Dedifferentiated amniotic fluid mesenchymal stem cell (primary cell): Measurements from ENCODE around the gene C1orf116.

Experiments
- DNase-seq: peaks from one replicate; pipeline ENCODE4 v3.0.0-alpha.2; 2016; ENCODE audit errors: extremely low spot score

C1orf116 gene

DNA sequence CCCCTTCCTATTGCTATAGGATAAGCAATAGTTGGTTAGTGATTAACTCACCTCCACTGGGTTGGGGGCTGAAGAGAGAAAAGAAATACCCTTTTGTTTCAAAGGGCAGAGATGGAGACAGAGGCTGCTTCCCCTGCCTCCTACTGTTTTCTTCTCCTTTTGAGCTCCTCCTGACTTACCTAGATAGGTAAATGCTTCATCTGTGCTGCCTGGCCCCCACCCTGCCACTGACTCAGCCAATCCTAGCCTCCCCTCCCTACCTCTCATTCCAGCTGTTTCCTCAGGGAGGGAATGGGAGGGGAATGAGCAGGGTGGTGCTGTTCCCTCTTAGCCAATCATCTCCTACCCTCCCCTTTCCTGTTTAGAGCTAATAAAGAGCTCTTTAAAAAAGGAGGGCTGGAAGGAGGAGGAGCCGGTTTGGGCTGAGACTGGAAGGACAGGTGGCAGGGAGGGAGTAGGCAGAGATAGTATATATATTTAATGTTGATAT is at the start of gene C1orf116:
Gene C1orf116, minus strand, starts transcription at position 229 of the 490 bp plus-strand sequence. CDS start 5,158 bp downstream, outside the sequence.
- DNase-seq: no peak

DNA sequence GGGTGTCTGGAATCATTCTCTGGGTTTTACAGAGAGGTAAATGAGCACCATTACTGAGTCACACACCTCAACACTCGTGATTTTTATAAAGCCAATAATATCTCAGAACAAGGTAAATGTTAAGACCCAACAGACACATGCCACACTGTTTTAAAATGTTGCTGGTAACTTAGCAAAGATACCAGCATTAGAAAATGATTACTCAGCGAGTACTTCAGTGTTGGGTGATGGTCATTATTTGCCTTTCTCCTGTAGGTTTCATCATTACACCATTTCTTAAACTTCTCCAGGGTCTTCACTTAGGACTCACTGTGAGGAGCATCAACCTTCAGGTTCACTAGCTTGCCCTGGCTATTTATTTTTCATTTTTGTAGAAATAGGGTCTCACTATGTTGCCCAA is 49.2 kb upstream of the C1orf116 start:
- no peak for DNase-seq

- DNase-seq: no peak
Measured at GRCh38 chr1:207081088-207081487, 48.5 kb upstream of the C1orf116 start.

DNA sequence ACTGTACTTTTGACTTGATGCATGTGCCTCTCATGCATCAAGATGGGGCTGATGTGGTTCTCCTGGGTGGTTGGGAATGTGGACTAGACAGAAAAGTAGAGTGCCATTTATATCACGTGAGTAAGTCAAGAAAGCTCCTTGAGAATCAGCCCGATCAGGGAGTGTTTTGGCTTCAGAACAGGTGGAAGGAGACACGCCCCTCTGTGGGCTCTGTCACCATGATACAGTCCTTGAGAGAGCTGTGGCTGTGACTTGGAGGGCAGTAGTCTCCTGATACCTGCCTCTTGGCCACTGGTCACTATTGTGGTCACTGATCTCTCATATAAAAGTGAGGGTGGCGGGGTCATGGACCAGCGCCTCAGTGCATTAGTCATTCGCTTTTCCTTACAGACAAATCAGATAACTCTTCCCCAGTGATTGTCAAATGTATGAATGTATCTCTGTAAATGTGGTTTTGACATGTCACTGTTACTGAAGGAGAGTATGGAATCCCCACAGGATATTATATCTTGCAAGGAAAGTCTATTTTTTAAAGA is 47.2 kb upstream of the C1orf116 start:
- DNase-seq: no peak

DNA sequence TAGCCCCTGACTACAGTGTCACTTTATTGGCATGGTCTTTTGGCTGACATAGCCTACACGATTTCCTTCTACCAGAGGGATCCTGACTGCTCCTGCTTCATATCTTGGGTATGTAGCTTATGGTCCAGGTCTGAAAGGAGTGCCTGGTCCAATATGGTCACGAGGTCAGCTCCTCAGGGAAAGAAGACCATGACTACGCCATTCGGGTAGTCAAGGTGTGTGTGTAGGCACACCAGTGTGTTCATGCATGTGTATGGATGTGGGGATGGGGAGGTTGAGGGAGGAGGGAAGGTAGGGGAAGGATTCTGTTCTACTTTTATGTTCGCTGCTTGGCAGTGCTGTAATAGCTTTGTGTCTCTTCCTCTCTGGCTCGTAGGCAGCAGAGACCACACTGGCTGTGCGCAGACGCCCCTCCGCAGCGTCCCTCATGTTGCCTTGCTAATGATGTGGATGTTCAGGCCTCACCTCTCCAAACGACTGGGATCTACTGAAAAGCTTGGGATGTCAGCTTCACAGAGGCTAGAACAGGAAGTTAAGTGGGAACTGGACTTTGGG is 46.1 kb upstream of the C1orf116 start:
- DNase-seq: no peak

- peak; percentile 70 for DNase-seq
Measured at GRCh38 chr1:207077470-207078377, 45.2 kb upstream of the C1orf116 start.

DNA sequence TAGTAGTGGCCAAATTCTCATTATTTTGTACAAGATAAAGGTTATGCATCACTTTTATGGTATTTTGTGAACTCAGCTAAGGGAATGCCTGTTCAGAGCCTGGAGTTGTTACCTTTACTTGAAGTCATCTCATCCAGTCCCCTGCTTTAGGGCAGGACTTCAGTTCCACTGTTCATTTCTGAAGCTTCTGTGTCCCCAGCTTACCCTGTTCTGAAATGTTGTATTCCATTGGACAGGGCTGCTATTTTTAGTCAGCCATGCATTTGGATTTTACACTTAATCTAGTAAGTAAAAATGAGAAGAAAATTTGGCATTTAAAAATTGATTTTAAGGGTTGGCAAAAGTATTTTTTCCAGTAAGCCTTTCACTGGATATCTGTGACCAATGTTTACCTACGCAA is 44.5 kb upstream of the C1orf116 start:
- no peak for DNase-seq

DNA sequence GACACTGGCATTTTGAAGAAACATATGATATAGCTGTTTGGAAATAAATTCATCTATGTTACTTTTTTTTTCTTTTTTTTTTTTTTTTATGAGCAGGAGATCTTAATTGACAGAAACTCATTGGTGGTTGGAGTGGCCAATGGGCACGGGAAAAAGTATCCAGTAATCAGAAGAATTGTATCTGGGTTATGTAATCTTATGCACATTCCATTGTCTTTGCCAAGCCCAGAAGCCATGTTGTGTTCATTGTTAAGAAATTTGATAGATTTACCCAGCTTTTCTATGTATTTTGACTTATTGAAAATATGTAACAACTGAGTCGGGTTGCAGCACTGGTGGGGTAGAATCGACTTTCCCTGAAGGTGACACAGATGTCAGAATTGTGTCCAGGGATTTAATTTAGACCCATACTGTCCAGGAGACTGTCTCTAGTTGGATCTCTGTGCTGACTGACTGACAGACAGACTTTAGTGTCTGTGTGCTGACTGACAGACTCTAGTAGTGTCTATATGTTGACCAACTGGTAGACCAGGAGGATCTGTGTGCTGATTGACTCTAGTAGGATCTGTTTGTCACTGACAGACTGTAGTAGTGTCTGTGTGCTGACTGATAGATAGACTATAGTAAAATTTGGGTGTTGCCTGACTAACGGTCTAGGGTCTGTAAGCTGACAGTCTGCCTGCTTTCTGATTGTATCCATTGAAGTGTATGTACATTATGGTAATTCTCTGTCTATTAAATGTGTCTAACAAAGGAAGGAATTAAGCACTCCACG is 43.8 kb upstream of the C1orf116 start:
- no peak for DNase-seq

DNA sequence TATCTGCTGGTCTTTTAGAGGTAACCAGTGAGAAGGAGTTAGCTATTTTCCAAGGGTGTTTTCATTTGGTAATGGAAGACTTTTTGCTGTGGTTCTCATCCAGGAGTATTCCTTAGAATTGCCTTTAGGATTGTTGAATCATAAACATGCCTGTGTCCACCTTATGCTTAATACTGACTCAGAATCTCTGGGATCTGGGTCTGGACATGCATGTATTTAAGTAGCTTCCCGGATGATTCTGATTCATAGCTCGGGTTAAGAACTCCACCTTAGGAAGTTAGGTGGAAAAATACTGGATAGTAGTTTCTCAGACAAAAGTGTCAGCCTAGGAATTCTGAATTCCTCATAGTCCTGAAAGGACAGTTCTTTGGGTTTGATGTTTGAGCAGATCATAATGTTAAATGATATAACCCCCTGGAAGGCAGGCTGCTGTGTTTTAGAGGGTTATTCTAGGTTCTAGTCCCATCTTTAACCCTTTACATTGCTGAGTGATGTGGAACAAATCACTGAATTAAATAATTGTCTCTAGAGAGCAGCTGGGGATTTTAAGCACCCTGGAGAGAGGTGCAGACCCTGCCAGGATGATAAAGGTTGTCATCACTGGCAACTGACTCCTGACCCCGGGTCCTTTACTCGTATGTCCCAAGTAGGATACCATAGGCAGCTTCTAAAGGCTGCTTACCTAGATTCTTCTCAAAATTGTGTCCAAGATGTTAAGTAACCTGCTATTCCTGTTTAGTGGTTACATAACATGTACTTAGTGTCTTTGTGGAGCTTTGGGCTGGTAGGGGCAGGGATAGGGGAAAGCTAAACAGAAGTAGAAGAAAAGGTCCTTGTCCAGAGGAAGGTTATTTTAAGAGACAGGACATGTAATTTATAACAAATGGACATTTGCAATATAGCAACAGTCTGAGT is 41.6 kb upstream of the C1orf116 start:
- DNase-seq: no peak

DNA sequence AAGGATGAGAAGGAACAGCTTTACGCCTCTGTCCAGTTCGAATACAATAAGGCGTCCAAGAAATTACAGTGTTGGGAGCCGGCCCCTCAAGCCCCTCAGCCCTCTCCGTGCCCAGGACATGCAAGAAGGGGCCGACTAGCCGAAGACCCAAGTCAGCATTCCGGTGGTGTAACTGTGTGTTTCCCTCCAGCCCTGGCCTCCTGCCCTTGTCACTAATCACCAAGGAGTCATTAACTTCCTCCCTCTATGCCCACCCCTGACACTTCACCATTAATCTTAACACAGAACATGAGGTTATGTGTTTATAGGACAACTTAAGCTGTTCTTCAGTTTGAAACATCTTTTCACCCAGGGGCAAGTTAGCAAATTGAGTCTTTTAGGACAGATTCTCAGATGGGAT is 39.7 kb upstream of the C1orf116 start:
- DNase-seq: no peak

DNA sequence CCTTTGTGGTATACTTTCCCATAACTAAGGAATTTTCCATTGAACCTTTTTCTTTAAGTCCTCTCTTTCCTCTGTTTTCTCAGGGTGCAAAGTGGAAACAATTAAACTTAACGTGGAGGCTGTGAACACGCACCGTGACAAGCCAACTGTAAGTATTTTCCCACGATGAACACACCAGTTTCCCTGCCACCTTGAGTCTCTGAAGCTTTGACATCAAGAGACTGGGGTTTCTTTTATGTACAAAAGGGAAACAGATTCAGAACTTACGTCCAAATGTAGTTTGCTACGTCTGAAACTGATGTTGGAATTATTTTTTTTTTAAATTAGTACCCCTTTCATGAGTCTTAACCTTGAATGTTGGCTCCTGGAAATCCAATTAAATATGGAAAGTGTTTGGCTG is 38.9 kb upstream of the C1orf116 start:
- DNase-seq: no peak

DNA sequence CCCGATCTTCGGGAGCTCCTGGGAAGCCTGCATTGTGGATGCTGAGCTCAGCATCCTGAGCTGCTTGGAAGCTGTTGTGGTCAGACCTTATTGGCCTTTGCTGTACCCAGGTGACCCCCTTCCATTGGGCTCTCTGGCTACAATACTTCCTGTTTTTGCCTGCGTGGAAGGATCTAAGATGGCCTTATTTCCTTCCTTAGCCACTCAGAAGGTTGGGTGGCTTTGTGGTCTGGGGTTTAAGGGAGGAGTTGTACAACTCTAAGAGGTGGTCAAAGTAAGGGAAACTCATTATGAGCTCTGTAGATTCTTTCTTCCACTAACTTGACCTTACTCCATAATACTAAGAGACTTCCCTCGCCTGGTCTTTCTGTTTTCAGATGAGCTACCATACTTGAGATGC is 38.3 kb upstream of the C1orf116 start:
- DNase-seq: no peak

DNA sequence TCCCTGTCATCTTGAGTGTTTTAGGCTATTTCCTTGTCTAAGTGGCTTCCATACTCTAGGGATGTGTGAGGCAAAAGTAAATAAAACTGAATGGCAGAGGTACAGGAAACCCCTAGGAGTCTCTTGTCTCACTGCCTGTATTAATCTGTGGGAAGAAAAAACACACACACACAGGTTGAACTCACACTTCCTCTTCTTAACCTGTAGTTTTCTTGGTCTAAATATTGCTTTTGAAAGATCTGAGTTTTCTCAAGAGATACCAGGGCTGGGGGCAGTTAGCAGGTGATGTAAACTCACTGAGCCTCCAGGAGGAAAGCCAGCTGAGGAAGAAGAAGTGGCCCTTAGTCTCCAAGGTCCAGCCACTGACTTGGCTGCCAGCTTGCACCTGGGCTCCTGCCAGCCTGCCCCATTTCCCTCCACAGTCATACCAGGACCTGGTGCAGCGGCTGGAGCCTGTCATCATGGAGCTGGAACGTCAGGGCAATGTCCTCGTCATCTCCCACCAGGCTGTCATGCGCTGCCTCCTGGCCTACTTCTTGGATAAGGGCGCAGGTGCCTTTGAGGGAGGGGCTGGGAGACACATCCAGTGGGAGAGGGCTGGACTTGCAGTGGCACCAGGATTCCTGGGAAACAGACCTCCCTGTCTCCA is 37.4 kb upstream of the C1orf116 start:
- DNase-seq: no peak

- no peak for DNase-seq
Measured at GRCh38 chr1:207069061-207069460, 36.5 kb upstream of the C1orf116 start.

- no peak for DNase-seq
Measured at GRCh38 chr1:207067665-207068064, 35.1 kb upstream of the C1orf116 start.

GRCh38 chr1:207067185-207067584 is 34.6 kb upstream of the C1orf116 start:
- no peak for DNase-seq

- no peak for DNase-seq
Measured at GRCh38 chr1:207064561-207064960, 32.0 kb upstream of the C1orf116 start.

DNA sequence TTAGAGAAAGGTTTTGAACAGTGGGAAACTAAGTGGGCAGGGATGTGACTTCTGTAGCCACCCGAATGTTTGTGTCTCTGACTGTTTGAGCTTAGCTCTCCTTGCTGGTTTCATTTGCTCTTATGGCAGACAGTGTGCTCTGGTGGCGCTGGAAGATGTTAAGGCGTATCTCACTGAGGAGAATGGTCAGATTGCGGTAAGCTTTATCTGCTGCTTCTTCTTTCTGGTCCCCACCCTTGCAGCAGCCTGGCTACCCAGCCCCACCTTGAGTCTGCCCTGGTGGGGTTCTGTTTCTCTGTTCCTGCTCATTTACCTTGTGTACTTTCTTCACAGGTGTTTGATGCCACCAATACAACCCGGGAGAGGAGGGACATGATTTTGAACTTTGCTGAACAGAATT is 30.5 kb upstream of the C1orf116 start:
- DNase-seq: no peak

- DNase-seq: no peak
Measured at GRCh38 chr1:207062058-207062457, 29.5 kb upstream of the C1orf116 start.

DNA sequence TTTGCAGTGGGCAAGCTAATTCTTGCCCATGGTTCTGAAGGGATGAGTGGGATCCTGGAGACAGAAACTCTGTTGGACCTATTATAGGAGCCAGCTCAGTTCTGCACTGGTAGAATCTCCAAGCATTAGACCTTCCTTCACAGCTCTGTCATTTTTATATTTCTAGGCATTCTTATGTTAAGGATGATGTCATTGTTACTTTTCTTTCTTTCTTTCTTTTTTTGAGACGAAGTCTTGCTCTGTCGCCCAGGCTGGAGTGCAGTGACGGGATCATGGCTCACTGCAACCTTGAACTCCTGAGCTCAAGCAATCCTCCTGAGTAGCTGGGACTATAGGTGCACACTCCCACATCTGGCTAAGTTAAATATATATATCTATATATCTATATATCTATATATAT is 28.0 kb upstream of the C1orf116 start:
- no peak for DNase-seq

- DNase-seq: no peak
Measured at GRCh38 chr1:207059881-207060280, 27.3 kb upstream of the C1orf116 start.
